GM18526 (cell line): Measurements from ENCODE around the gene KDM5B.
A peak's percentile ranks its signal among the peaks of the same experiment; 100 is the strongest.

Source experiments
- POLR2A ChIP-seq: IDR thresholded peaks from 3 replicates; pipeline ENCODE4 v1.6.1; 2011; ENCODE audit not compliant: insufficient read length; ENCODE audit errors: extremely low read depth

The KDM5B gene

DNA sequence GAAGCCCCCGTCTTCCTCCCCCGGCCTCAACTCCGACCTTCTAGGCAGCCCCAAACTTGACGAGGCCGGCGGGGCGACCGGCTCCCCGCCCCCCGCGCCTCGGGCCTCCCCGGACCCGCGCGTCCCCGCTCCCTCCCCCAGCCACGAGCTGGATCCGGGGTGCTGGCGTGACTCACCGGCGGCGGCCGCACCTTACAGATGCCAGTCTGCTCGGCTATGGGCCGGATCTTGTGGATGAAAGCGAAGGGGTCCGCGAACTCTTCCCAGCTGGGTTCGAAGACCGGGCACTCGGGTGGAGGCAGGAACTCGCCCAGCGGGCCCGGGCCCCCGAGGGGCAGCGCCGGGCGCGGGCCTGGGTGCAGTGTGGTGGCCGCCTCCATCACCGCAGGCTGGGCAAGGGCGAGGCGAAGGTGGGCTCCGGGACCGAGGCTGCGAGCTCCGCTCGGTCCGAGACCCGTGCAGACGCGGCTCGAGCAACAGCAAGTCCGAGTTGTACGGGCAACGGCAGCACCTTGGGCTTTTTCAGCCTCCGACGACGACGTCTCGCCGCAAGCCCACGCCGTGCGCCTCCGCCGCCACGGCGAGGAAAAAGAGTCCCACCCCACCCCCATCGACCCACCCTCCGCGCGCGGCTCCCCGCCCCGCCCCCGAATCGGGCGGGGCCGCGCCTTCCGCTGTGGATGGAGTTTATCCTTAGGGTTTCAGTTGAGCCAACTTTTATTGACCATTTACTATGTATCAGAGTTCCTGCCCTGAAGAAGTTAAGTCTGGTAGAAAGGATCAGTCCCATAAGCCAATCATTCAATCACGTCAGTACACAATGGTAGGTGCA lies at the start of gene KDM5B:
KDM5B (minus strand) TSS at position 496 of the 832 bp plus-strand sequence; CDS start at position 380, 116 bp downstream.
- TF ChIP-seq POLR2A: peak; percentile 65

DNA sequence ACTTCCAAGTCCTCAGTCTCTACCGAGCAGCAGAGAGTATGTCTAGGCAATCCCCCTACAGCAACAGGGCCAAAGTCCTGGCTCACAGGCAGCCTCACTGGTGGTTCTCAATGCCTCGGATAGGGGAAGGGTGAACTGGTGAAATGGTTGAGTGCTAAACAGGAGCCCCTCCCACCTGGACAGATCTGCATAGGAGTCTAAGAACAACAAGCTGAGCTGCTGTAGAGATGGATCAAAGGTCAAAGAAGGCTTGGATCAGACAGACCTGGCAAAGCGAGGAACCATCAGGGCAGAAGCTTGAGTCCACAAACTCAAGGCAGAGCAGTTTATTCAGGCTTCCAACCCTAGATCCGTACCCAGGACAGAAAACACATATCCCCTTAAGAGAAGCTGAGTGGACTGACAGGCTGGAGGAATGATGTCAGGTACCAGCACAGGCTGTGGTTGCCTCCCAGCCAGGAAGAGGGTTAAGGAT lies 49.0 kb upstream of the KDM5B start:
- no peak for TF ChIP-seq POLR2A

DNA sequence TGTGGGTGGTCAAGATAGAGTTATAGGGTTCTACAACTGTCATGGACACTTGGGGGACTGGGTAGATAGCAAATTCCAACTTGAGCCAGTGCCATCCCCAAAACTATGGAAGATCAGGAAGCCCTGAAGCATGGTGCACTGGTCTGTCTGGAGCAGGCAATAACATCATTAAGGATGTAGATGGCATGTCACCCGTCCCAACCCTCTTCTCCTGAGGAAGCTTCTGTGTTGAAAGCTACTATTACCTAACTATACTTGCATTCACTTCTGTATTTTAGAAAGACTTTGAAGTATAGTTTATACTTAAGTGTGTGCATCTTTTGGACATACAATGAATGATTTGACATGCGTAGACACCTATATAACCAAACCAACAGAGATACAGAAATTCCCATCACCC lies 47.8 kb upstream of the KDM5B start:
- TF ChIP-seq POLR2A: no peak

DNA sequence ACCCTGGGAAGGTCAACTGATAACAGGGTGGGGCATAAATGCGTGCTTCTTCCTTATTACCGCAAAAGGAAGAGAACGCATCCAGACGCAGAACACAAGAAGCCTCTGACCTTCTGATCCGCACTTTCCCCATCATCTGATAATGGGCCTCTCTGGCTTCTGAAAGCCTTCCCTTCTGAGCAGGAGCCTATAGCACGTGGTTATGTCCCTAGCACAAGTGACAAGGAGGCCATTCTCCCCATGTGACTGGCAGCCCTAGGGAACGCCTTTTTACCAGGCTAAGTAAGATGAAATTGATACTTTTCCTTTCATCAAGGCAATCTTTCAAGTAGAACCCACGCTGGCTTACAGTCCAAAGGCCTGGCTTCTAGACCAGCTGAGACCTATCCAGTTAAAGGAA lies 46.6 kb upstream of the KDM5B start:
- TF ChIP-seq POLR2A: no peak

DNA sequence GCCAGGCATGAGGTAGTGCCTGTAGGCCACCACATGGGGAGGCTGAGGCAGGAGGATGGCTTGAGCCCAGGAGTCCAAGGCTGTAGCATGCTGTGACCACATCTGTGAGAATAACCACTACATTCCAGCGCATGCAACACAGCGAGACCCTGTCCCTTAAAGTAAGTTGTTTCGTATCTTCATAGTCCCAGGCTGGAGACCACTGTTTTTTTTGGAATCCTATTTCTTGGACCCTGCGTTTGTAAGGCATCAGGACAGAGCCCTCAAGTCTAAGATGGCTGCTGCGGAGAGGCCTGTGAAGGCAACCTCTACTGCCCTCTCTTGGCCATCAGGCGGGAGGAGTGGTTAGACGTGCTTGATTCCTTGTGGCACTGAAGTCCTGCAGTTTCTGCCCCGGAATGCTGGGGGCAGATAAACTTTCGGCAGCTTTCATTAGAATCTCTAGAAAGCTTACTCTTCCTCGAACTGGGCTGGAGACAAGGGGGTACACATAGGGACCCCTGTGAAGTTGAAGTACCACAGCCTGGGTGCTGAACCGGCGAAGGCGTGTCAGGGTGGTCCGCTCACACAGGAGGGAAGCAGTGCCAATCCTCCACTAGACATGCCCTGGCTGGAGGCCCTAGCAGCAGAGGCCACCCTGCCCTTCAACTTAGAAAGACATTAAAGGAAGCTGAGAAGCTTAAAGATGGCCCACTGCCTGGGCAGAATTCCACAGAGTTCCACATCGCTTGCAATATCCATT lies 44.1 kb upstream of the KDM5B start:
- no peak for TF ChIP-seq POLR2A

DNA sequence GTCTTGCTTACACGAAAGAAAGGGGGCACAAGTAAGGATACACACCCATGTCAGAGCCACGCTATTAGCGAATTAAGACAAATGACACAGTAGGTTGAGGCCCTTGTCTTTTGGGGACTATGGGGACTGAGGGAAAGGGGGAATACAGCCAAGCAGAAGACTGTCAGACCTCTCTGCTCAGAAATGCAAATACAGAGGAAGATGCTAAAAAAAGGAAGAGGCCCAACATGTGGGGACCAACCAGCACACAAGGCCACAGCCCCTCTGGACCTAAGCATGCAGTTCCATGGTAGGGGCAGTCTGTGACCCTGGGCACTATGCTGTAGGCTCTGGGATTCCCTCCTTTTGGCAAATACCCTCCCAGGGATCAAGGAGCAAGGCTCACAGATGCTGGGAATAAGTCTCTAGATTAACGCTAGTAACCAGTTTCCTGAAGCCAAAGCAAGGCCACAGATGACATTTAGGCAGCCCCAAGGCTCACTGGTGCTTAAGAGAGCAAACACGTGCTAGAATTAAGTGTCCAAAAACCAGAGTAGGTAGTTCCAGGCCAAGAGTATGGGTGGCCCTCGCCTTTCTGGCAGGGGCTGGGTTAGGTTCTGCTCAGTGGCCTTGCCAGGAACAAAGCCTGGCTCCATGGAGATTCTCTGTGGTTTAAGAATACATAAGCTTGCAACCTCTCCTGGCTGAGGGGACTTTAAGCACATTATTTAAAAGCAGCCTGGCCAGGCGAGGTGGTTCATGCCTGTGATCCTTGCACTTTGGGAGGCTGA lies 42.6 kb upstream of the KDM5B start:
- TF ChIP-seq POLR2A: no peak

DNA sequence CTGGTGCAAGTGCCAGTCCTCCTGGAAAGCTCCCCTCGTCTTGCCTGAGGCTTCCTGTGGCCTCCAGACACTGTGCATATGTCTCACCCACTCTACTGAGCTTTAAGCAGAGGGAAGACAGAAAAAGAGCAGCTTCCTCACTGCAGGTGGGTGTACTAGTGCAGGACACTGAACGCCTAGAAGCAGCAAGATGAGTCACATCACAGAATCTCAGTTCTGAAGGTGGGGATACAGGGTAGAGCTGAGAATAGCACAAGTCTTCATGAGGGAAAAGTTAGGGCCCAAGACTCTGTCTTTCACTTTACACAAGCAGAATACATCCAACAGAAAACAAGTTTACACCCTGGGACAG lies 39.9 kb upstream of the KDM5B start:
- TF ChIP-seq POLR2A: no peak

DNA sequence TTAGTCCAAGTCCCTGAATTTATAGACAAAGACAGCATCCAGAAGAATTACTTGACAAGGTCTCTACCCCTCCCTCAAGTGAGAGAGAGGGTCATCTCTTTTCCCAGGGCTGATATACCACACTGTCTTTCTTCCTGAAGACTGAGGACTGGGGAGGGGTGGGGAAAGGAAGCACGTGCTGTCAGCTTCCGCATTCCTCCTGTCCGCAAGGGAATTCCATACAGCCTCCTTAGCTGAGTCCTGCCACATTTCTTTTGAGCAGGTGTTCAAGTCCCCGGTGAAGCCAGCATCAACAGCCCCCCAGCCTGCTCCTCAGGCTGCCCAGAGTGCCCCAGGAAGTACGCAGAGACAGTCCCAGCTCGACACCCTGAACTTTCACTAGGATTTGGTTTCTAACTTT lies 36.7 kb upstream of the KDM5B start:
- TF ChIP-seq POLR2A: no peak

DNA sequence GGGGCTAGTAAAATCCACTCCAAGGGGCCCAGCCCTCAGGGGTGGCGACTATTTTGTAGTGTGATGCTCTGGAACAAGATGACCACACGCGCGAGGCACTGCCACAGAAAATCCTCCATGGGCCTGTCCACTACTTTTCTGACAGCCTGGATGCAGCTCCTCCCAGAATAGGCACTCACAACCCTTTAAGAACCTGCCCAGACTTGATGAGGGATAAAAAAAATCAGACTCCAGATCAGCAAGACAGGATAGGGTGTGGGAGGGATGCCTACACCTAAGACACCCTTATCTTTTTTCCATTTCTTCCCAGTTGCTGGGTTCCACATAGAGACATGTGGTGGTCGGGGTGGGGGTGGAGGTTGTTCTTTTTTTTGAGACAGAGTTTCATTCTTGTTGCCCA lies 36.0 kb upstream of the KDM5B start:
- no peak for TF ChIP-seq POLR2A

DNA sequence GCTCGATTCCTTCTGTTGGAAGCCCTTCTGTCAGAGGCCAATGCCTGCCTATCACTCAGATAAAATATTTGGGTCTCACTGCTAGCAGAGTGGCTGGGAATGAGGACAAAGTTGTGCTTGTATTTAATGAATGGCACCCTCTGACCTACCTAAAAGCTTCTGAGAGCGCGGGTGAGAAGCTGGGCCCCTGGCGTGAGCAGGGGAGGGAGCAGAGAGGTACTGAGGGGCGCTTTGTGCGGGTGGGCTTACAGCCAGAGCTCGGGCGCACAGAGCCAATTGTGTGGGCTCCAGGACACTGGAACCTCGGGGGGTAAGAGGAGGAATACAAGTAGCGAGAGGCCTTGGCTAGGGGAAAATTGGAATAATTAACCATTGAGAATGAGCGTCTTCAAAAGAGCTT lies 34.9 kb upstream of the KDM5B start:
- TF ChIP-seq POLR2A: no peak

DNA sequence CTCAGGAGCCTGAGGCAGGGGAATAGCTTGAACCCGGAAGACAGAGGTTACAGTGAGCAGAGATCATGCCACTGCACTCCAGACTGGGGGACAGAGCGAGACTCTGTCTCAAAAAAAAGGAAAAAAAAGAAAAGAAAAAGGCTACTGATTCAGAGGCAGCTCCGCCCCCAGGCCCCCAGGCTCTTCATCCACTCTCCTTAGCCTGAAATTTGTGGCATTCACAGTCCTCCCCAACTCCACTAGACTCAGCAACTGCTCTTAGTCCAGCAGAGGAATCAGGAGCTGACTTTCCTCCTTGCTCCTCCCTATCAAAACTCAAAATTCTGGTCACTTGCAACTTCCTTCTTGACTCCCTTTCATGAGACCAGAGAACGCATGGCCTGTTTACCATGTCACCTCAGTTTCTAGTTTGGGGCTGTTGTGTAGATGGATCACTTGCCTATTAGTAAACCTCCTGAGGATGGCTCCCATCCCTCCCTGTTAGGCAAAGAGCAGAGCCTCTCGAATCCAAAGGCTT lies 29.6 kb upstream of the KDM5B start:
- no peak for TF ChIP-seq POLR2A

DNA sequence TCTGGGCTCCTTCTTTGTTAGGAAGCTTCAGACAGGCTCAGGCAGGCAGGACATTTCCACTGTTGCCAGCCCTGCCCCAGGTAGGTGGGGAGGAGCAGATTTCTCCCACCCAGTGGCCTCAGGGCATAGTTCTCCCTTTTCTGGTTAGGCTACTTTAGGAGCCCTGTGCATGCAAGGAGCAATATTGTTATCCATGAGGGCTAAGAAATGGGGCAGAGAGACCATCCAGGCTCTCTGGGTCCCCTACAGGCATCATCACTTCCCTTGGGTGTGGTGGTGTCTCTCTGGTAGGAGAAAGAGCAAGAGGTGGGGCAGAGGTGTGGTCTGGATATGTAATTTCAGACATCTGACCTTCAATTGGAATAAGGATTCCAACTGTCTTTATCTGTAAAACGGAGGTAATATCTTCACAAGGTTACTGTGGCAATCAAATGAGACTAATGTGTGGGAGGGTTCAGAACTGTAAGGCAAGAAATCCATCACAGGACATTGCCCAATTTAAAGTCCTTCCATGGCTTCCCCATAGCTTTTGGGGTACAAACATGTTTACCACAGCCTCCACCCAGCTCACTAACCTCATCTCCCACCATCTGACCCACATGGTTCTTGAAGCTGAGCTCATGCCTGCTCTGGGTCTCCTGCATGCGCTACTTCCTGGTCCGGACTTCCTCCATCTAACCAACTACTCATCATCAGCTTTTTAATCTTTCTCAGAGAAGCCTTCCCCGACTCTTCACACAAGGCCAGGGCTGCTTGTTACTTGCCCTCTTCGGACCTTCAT lies 28.6 kb upstream of the KDM5B start:
- no peak for TF ChIP-seq POLR2A

DNA sequence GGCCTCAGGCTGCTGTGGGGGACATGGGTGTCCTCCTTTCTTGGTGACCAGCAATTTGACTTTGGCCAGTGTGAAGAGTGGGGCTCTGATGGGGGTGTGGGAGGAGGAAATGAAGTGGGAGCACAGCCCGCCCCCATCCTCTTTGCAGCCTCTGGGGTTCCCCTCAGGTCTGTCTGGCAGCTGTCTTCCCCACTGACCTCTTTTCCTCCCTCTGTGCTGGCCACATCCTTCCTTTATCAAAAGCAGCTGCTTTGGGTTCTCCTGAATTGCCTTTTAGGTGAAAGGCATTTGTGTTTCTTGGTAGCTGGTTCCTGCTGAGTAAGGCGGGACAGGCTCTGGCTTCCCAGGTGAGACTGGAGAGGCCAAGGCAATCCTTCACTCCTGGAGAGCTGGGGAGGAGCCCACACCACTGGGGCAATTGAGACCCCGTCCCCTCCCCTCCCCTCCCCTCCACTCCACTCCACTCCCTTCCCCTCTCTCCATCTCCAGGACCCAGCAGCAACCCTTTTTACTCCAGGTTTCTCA lies 27.4 kb upstream of the KDM5B start:
- no peak for TF ChIP-seq POLR2A

DNA sequence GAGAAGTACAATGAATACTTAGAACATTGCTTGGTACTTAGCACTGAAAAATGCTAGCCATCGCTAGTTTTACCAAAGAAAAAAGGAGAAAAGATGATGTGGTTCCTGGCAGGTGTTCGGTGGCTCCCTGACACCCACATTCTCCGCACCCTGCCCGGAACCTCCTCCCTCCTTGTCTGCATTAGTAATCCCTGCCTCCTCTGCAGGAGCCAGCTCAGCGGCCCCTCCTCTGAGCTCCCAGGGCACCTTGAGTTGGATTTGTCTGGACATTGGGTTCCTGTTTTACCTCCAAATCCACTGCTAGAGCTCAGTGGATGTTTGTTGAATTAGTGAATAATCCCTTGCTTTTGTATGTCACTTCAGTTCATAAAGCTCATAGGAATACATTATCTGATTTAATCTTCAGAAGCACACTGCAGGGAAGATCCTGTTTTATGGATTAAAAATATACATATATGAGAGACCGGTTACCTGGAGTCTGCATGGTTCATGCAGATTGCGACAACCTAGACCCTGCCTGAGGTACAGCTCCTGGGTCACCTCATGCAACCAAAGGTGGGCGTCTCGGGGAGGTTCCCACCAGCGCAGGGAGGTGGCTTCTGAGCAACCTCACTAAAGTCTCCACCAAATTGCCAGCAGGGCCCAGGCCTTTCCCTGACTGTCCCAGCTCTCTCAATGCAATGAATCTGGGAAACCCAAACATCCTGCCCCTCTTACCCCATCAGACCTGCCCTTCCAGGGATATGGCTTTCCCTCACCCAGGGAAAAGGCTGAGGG lies 26.7 kb upstream of the KDM5B start:
- TF ChIP-seq POLR2A: no peak
